GM18502 (cell line): ENCODE results near the gene QRFPR.
A peak's percentile ranks its signal among the peaks of the same experiment; 100 is the strongest.
"Not testable (repeated sequence)": the region's sequence is repeated elsewhere in the genome, so short reads cannot be mapped to it uniquely, and the experiment has no call there.

Experiments used
- ATAC-seq: cut with Tn5 transposase; IDR thresholded peaks from one replicate; pipeline ENCODE4 v1.9.1; 2021; ENCODE audit warnings: mild to moderate bottlenecking; ENCODE audit not compliant: unreplicated experiment, poor library complexity

Gene QRFPR

DNA sequence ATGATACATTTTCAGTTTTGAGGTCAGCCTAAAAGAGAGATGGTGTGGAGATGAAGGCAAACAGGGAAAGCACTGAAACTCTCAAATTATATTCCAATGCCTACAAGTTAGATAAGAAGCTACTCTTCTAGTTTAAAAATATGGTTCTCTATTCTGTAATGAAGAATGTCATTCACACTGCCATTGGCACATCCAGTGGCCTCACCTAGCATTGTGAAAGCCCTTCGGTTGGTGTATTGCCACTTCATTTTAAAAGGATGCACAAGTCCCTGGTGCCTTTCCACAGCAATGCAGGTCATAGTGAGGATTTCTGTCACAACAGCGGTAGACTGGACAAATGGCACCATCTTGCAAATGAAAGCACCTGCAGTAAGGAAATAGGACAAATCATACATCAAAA lies 40.6 kb downstream of the QRFPR start:
- no peak for ATAC-seq

DNA sequence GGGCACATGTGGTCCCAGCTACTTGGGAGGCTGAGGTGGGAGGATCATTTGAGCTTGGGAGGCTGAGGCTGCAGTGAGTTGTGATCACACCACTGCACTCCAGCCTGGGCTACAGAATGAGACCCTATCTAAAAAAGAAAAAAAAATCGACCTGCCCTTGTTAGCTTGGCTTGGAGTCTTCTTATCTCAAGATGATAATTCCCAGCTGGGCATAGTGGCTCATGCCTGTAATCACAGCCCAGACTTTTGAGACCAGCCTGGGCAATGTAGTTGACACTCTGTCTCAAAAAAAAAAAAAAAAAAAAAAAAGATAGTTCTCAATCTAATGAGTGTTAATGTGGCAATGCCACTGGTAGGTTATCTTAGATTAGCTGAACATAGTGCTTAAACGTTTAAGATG lies 41.0 kb downstream of the QRFPR start:
- ATAC-seq, result no peak

DNA sequence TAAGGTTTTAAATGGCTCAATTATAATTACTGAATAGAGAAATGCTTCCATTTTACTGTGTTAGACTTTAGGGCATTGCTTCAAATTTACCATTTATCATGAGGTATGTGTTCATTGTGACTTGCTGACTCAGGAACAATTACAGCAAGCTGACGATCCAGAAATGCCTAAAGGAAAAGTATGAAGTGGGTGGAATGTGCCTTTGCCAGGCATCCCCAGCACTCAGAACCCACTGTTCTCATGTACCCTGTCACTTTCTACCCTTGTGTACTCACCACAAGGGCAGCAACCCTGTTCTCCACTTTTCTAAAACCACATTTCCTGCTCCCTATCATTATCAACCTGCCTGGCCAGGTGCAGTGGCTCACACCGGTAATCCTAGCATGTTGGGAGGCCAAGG lies 41.5 kb downstream of the QRFPR start:
- ATAC-seq, result no peak

DNA sequence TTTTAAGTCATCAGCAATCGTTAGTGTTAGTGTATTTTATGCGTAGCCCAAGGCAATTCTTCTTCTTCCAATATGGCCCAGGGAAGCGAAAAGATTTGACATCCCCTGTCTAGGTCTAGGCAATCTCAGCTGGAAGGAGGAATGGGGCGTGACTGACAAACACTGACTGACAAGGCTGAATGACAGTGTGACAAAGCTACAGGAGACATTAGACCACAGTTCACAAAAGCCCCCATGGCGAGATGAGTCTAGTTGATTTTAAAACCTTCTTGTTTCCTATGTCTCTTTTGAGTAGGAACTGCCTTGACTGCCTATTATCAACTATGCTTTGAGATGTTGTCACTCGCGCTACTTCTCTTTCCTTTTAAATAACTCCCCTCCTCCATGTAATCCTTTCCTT lies 42.3 kb downstream of the QRFPR start:
- no peak for ATAC-seq

DNA sequence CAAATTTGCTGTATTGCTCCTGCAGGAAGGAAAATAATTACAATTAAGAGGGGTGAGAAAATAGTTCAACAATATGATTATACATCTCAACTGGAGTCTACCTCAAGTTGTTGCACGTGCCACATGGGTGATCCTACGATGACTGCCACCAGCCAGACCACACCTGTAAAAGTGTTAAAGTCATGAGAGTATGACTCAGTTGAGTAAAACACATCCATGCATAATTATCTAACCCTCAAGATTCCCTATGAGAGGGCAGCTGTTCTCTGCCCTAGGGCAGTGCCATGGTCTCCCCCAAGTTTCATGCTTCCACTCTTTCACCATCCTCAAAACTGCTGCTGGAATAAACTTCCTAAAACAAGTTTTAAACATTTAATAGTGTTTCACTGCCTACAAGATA lies 44.1 kb downstream of the QRFPR start:
- ATAC-seq, result no peak

DNA sequence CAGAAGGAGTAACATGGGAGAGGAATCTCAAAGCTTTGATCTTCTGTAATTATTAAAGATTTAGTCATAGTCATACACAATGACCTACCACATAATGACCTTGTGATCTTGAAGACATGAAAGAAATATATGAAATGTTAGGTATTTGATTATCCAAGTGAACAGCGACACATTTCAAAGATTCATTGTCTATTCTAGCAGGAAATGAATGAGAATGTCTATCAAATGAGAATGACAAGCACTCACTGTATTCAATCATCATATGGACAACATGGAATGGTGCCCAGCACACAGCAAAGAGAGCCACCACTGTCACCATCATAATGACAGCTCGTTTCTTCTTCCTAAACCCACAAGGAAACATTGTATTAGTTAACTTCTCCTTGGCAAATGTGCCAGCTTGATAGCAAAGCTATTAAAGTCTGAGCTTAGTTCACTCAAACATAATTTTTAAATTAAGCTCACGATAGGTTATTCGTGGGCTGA lies 50.6 kb downstream of the QRFPR start:
- no peak for ATAC-seq

DNA sequence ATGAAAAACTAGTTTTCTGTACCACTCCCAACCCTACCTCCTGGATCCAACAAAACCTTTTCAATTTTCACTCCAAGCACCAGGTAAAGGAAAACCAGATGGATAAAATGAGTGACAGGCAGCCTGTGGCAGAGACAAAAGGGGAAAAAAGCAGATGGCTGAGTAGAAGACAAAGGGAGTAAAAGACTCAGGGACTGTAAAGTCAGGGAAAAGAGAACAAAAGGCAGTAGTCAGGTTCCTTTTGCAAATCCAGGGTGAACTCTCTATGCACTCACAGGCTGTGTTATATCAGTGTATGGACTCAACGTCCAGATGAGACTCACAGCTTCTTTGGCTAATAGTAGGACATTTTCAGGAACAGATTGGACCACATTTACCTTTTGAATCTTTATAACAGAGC lies 54.2 kb downstream of the QRFPR start:
- no peak for ATAC-seq

DNA sequence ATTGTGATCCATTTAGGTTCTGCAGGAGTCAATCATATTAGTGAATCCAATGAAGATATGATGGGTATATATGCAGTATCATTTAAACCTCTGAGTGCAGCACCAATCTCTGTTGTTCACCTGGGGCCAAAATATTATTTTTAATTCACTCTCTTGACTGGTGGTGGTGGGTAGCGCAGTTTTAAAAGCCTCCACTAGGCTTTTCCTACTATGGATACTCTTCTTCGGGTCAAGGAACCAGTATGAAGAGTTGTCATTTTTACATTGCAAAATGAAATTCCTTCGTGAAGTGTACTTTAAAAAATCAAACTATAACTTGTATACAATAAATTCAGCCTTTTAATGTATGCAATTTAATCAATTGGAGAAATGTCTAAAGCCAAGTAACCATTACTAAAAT lies 56.5 kb downstream of the QRFPR start:
- ATAC-seq, result no peak

DNA sequence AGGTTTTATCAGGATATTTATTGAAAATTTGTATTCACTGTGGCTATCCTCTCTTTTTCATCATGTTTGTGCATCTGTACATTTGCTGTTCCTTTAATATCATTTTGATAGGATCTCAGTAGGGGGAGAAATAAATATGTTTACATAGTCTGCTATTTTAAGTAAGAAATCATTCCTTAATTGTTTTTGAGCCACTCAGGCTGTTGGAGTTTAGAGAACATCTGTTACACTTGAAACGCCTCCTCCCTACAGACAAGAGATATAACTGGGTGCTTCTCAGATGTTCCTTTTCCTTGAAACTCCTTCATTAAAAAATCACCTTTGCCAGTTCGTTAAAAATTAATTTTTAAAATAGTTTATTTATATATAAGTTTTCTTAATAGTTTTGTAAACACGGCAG lies 59.4 kb downstream of the QRFPR start:
- no peak for ATAC-seq

DNA sequence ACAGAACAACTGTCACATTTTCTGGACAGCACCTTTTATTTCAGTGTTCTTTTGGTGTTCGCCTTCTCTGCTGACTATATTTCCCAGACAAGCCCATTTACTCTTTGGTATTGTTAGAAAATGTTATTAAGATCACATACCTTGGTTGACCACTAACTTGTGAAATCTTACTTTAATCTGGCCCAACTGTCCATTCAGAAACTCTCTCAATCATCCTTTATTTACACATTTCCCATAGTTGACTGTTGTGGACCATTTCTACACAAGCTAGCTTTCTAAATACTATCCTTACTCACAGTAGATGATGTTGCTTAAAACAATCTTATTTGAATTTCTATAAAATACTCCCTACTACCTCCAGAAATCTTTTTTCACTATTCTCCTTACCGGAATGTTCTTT lies 64.7 kb downstream of the QRFPR start:
- no peak for ATAC-seq

DNA sequence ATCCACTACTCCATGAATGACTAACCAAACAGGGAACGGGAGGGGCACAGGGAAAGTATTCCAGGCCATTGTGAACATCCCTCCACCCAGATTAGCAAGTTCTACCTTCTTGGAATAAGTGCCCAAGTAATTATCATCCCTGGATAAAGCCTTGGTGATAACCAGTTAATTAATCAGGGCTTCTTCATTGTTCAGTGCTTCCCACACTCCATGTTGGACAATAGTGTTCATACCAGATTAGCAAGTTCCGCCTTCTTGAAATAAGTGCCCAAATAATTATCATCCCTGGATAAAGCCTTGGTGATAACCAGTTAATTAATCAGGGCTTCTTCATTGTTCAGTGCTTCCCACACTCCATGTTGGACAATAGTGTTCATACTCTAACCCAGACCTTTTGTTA lies 67.4 kb downstream of the QRFPR start:
- ATAC-seq, result not testable (repeated sequence)

DNA sequence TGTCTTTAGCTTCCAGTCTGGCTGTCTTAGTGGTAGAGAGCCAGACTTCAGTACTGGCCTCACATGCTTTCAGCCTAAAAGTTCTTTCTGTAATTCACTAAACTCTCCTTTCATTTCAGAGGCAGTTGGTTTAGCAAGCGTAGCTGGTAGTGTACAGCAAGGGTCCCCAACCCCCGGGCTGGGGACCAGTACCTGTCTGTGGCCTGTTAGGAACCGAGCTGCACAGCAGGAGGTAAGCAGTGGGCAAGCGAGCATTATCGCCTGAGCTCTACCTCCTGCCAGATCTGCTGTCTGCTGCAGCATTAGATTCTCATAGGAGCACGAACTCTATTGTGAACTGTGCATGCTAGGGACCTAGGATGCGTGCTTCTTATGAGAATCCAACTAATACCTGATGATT lies 72.0 kb downstream of the QRFPR start:
- no peak for ATAC-seq

DNA sequence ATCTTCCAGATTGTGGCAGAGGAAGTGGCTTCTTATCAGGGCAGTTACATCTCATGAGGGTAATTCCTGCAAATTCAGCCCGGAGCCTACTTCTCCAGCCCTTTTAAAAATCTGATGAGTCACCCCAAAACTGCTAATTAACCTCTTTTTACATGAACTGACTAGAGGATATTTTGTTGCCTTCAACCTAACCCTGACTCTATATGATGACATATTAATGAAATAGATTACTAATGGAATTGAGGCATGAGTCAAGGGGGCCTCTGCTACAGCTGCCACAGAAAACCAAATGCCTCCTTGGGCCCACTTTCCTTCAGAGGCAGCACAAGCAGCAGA lies 72.5 kb downstream of the QRFPR start:
- no peak for ATAC-seq

DNA sequence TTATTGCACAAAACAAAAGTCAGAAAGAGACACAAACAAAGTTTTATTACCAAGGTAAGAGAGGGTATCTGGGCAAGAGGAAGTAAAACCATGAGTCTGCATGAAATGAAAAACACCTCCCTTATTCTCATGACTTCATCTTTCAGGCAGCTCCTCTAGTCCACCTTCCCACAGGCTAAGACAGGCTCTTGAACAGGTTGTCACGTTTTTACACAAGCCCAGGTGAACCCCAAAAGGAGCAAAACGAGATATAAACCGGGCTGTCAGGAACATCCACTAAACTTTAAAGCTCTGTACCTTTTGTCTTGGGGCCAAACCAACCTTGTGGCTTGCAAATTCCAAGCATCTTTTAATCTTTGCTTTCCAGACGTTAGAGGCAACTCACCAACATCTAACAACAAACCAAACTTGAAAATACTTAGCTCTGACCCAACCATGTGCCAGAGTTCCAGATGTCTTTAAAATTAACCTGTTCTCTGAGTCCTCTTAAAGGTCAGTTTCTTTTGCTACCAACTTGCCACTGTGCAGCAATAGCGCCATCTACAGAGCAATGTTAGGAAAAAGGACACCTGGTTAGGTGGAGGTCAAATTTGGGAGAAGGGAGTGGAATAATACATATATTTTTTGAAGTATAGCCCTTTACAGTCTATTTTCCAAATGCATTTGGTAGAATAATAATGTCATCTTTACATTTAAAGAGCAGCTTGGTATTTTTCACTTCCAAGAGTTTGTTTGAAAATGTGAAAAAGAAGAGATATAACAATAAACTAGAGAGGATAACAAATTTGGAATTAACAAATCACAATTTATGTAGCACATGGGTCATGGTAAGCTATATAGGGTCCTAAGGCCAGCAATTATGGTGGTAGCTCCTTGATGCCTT lies 73.1 kb downstream of the QRFPR start:
- peak; percentile 97 for ATAC-seq

DNA sequence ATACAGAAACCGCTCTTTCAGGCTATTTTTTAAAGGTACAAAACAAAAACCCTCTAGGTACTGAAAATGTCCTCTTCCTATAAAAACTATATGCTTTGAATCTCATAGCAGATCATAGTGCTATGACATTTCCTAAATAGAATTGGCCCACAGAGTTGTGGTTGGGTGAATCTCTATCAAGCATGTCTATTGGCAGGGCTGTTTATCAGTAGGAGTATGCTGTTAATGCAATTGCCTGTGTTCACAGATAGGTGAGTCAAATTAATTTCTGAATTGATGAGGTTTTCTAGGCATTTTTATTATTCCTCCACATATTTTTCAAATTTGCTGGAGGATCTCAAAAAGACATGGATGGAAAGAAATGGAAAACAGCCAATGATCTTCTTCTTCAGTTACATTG lies 73.9 kb downstream of the QRFPR start:
- peak; percentile 36 for ATAC-seq

DNA sequence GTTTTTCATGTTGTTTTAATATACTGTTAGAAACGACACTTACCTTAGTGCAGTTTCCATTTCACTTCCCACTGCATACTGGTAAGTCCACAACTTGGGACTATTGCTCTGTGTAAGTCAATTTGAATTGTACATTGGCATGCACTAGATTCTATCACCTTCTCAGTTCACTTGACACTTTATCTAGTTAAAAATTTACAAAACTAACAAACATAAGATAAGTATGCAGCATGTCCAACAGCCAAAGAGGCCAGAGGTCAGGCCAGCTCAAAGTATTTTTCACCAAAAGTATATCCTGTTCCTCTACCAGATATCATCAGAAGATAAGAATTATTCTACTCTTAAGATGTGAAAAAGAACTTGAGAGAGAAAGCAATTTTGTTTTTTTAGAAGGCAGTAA lies 75.9 kb downstream of the QRFPR start:
- no peak for ATAC-seq

DNA sequence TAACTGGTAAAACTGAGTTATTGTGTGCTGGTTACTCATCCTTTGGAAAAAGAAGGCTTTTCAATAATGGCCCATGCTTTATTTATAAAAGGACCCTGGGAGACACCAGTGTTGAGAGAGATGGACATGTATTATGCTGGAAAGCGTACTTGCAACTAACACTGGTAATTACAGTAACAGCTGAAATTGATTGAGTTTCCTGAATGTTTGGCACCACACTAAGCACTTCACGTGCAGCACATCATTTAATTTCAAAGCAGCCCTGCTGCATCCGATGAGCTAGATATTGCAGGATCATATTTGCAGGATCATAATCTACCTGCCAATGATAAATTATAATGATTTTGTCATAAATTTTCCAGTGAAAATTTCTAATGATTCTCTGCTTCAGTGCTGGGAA lies 81.5 kb downstream of the QRFPR start:
- ATAC-seq, result no peak

DNA sequence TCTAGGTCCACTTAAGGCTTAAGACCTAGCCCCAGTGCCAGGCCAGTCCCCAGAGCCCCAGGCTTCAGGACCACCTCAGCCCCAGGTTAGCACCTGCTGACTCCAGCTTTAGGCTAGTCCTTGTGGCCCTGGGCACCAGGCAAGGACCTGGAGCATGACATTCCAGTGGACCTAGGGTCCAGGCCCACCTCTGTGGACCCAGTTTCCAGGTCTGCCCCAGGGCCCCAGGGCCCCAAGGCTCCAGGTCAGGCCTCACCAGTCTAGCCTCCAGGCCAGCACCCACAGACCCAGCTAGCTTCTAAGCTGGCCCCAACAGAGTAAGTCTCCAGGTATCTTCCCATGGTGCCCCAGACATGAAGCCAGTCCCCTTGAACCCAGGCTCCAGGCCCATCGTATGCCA lies 97.5 kb downstream of the QRFPR start:
- no peak for ATAC-seq

DNA sequence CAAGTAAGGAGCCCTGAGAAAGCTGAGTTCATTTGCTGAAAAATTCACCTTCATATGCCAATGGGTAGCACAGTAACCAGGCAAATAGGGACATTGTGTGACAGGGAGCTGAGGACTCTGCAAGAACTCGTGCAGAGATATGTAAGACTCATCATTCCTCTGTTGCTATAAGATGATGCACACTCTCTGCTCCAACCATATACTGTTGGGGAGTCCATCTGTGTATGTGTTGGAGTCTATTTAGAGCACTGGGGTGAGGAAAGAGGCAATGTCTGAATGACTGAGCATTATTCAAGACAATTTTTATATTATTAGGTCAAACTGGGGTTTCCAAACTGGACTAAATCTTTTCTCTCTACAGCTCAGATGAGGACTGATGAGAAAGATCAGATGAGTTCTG lies 100.4 kb downstream of the QRFPR start:
- no peak for ATAC-seq

DNA sequence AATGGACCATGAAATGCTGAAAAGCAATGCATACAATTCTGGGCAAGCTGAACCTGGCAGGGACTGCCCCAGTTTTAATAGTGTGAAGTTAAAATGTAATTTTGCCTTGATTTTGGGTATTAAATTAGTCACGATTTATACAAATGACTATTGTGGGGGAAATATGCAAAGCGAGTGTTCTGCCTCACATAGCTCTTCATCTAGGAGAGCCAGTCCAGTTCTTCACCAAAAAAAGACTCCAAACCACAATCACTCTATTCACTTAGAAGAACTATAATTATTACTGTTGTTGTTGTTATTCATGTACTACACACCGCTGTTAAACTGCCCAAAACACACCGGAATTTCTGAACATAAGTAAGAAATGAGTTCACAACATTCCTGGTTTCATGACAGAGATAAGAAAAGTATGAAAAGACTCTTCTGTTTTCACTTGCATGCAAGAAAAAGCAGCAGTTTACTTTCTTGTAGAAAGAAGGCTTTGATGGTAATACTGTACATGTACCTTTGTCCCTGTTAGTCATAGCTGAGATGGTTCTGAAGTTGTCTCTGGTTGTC lies 101.9 kb downstream of the QRFPR start:
- ATAC-seq, result peak; percentile 92
